ENCODE results near the gene GPR137.

GRCh38 chr11:64263021-64263946, 22.4 kb upstream of the GPR137 start:
- TF ChIP-seq POLR2AphosphoS5 (IDR thresholded peaks at IDR 0.05; ENCODE audit: low read depth, low read length) = no peak
- no peak for TF ChIP-seq SPI1 (IDR thresholded peaks at IDR 0.05; ENCODE audit: low read depth, low read length)
- no peak for TF ChIP-seq POLR2A (IDR thresholded peaks at IDR 0.05; ENCODE audit: low read depth, low read length)
- no peak for TF ChIP-seq TAF1 (IDR thresholded peaks at IDR 0.05; ENCODE audit: low read depth, low read length)
